ENCODE data around the gene CDC23.

DNA sequence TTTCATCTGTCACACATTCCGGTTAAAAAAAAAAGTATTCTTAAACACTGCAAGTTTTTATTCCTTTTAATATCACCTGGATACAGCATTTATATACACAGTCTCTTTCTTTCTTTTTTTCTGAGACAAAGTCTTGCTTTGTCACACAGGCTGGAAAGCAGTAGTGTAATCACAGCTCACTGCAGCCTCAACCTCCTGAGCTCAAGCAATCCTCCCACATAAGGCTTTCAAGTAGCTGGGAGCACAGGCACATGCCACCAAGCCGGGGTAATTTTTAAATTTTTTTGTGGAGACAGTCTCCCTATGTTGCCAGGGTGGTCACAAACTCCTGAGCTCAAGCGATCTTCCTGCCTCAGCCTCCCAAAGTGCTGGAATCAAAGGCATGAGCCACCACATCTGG lies 20.3 kb downstream of the CDC23 start:
- TF ChIP-seq POLR2A (IDR thresholded peaks at IDR 0.05) = no peak
- TF ChIP-seq, protein P1, sequence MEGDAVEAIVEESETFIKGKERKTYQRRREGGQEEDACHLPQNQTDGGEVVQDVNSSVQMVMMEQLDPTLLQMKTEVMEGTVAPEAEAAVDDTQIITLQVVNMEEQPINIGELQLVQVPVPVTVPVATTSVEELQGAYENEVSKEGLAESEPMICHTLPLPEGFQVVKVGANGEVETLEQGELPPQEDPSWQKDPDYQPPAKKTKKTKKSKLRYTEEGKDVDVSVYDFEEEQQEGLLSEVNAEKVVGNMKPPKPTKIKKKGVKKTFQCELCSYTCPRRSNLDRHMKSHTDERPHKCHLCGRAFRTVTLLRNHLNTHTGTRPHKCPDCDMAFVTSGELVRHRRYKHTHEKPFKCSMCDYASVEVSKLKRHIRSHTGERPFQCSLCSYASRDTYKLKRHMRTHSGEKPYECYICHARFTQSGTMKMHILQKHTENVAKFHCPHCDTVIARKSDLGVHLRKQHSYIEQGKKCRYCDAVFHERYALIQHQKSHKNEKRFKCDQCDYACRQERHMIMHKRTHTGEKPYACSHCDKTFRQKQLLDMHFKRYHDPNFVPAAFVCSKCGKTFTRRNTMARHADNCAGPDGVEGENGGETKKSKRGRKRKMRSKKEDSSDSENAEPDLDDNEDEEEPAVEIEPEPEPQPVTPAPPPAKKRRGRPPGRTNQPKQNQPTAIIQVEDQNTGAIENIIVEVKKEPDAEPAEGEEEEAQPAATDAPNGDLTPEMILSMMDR (IDR thresholded peaks at IDR 0.05) = no peak
- no peak for TF ChIP-seq EP300 (IDR thresholded peaks at IDR 0.05)
- no peak for TF ChIP-seq POLR2AphosphoS5 (IDR thresholded peaks at IDR 0.05)
